ENCODE data around the gene CHRND. TPM values are rescaled to one million over a fixed set of nuclear protein-coding genes. Genes with fewer than 3 reads are reported as not detected.
A peak's percentile ranks its signal among the peaks of the same experiment; 100 is the strongest.

The CHRND gene
- polyA plus RNA-seq, 4 donors: 0.31 to 0.92 (median 0.74) TPM

DNA sequence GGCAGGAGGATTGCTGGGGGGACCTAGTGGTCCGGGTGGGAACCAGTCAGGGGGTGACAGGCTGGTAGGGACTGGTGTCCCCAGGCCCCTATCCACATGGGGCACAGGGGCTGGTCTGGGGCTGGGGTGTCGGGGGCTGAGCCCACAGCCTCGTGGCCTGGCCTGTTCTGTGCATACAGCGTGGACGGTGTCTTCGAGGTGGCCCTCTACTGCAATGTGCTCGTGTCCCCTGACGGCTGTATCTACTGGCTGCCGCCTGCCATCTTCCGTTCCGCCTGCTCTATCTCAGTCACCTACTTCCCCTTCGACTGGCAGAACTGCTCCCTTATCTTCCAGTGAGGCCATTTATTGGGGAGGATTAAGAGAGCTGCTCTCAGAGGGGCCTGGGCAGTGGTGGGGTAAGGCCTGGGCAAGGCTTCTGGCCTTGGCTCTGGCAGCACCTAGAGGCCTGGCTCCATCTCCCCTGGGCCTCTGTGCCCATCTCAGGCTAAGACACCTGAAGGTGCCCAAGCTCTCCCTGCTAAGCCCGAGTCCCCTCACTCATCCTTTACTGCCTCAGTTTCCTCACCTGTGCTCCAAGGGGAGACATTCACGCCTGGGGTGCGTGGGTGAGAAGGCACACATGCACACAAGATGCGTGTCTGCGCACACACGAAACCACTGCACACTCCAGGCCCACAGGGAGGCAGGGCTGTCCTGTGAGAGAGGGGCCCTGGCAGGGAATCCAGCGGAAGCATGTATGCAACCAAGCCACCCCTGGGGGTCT lies 15.4 kb downstream of the CHRND start:
- no peak for DNase-seq (ENCODE audit: low read depth in 4 of 4, low spot score in 2 of 4)

DNA sequence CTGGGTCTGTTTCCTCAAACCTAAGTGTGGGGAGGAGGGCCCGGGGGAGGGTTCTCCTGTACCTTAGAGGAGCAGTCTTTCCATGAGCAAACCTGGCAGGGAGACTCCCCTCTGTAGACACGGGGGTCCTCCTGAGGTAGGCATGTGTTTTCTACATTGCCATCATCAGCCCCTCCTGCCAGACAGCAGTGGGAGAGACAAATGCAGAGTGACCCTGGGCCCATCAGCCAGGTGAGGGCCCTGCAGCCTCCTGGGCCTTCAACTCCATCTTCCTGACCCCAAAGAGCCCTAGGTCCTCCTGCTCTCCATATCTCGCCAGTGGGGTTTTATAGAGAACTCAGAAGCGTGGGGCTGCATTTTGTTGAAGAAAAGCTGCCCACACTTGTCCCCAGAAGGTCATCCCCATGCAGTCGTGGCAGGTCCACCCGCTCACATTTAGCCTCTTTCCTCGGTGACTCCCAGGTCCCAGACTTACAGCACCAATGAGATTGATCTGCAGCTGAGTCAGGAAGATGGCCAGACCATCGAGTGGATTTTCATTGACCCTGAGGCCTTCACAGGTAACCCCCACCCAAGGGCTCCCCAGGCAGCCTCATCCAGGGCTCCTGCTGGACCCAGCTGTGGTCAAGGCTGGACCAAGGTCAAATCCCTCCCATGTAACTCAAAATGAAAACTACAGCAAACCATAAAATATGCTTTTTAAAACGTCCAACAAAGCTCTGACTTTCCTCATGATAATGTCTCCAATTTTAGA lies 16.2 kb downstream of the CHRND start:
- no peak for DNase-seq (ENCODE audit: low read depth in 4 of 4, low spot score in 2 of 4)

DNA sequence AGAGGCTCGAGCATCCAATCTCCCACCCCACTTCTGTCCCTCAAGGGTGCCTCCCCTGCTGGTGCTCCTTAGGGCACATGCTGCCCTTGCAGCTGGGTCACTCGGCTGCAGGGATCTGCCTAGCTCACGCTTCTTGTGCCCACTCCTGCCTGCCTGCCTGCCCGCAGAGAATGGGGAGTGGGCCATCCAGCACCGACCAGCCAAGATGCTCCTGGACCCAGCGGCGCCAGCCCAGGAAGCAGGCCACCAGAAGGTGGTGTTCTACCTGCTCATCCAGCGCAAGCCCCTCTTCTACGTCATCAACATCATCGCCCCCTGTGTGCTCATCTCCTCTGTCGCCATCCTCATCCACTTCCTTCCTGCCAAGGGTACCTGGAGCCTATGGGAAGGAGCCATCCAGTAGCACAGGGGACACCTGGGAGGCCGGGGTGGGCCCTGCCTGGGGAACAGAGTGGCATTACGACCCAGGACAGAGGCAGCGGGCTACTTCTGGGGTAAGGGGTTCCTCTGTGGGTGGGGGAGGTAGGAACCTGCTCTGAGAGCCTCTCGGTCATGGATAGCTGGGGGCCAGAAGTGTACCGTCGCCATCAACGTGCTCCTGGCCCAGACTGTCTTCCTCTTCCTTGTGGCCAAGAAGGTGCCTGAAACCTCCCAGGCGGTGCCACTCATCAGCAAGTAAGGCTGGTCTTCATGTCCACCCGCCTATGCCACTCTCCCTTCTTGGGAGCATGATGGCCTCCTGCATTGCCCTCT lies 16.9 kb downstream of the CHRND start:
- no peak for DNase-seq (ENCODE audit: low read depth in 4 of 4, low spot score in 2 of 4)

DNA sequence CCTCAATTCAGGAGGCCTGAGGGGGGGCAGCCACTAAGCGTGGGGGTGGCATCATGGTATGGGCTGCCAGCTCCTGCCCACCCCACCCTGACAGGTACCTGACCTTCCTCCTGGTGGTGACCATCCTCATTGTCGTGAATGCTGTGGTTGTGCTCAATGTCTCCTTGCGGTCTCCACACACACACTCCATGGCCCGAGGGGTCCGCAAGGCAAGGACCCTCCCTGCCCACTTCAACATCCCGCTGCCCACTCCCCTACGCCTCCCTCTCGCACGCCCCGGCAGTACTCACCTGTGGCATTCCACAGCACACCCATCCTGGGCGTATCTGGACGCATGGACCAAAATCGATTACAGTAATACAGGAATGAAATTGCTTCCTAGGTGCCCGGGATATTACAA lies 17.5 kb downstream of the CHRND start:
- no peak for DNase-seq (ENCODE audit: low read depth in 4 of 4, low spot score in 2 of 4)

DNA sequence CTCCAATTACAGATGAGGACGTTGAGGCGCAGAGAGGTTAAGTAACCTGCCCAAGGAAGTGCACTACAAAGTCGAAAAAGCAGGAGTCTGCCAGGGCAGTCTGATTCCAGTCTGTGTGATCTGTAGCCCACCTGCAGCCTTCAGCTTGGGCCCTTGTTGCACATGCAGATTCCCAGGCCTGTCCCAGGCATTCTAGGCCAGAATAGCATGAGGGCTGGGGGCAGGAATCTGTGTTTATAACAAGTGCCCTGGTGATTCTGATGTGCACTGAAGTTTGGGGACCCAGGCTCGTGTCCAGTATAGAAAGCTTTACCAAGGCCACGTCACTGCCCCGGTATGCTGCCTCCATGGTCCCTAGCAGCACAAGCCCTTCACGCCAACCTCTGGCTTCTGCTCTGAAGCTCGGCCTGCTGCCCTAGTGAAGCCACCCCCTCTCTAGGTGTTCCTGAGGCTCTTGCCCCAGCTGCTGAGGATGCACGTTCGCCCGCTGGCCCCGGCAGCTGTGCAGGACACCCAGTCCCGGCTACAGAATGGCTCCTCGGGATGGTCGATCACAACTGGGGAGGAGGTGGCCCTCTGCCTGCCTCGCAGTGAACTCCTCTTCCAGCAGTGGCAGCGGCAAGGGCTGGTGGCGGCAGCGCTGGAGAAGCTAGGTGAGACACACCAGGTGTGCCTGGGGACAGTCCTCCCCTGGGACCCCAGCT lies 18.1 kb downstream of the CHRND start:
- no peak for DNase-seq (ENCODE audit: low read depth in 4 of 4, low spot score in 2 of 4)

DNA sequence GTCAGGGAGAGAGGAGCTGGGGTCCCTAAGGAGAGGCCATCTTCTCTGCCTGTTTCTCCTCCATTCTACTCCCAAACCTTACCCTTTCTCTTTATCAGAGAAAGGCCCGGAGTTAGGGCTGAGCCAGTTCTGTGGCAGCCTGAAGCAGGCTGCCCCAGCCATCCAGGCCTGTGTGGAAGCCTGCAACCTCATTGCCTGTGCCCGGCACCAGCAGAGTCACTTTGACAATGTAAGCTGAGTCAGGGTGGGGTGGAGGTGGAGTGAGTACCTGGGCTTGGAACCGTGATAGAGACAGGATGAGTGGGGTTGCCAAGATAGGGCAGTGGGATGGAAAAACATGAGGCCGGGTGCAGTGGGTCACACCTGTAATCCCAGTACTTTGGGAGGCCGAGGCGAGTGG lies 18.7 kb downstream of the CHRND start:
- DNase-seq (ENCODE audit: low read depth in 4 of 4, low spot score in 2 of 4): no peak

DNA sequence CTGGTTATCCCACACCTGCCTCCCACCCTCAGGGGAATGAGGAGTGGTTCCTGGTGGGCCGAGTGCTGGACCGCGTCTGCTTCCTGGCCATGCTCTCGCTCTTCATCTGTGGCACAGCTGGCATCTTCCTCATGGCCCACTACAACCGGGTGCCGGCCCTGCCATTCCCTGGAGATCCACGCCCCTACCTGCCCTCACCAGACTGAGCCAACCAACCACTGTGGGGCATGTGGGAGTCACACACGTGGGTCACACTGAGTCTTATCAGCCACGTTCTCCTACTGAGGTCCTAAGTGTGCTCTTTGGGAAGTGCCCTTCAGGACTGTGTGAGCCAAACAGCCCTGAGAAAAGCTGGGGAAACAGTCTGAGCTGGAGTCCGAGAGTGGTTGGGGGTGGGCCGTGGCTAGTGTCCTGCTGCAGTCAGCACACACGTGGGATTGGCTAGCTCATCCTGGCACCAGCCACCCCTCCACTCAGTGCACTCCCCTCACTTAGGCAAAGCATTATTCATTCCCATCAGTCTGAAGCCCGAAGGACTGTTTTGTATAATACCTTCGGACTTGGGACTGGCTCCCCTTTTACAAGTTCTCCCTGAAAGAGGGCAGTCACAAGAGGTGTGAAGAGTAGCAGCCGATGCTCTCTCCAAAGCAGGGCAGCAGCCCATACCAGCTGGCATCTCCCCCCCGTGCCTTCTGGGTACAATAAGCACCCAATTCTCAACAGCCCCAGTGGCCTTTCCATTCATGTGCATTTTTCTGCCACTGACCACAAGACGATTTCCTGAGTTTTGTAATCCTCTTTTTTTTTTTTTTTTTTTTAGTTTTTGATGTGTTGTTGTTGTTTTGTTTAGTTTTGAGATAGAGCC lies 19.8 kb downstream of the CHRND start:
- no peak for DNase-seq (ENCODE audit: low read depth in 4 of 4, low spot score in 2 of 4)

DNA sequence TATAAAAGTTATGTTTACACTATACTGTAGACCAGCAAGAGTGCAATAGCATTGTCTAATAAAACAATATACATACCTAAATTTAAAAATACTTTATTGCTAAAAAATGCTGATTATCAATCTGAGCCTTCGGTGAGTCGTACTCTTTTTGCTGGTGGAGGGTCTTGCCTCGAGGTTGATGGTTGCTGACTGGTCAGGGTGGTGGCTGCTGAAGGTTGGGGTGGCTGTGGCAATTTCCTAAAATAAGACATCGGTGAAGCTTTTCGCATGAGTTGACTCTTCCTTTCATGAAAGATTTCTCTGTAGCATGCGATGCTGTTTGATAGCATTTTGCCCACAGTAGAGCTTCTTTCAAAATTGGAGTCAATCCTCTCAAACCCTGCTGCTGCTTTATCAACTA lies 22.0 kb downstream of the CHRND start:
- DNase-seq (ENCODE audit: low read depth in 4 of 4, low spot score in 2 of 4): no peak

DNA sequence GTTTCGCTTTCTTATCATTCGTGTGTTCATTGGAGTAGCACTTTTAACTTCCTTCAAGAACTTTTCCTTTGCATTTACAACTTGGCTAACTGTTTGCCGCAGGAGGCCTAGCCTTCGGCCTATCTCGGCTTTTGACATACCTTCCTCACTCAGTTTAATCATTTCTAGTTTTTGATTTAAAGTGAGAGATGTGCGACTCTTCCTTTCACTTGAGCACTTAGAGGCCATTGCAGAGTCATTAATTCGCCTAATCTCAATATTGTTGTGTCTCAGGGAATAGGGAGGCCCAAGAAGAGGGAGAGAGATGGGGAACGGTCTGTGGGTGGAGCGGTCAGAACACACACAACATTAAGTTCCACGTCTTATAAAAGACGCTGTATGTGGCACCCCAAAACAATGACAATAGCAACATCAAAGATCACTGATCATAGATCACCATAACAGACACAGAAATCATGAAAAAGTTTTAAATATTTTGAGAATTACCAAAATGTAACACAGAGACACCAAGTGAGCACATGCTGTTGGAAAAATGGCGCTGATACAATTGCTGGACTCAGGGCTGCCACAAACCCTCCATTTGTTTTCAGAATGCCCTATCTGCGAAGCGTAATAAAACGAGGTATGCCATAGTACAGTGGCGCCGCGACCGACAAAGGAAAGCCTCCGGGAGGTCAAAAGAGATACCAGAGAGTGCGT lies 23.8 kb downstream of the CHRND start:
- peak in 1 of 4 donors; percentile 64 for DNase-seq (ENCODE audit: low read depth in 4 of 4, low spot score in 2 of 4)

DNA sequence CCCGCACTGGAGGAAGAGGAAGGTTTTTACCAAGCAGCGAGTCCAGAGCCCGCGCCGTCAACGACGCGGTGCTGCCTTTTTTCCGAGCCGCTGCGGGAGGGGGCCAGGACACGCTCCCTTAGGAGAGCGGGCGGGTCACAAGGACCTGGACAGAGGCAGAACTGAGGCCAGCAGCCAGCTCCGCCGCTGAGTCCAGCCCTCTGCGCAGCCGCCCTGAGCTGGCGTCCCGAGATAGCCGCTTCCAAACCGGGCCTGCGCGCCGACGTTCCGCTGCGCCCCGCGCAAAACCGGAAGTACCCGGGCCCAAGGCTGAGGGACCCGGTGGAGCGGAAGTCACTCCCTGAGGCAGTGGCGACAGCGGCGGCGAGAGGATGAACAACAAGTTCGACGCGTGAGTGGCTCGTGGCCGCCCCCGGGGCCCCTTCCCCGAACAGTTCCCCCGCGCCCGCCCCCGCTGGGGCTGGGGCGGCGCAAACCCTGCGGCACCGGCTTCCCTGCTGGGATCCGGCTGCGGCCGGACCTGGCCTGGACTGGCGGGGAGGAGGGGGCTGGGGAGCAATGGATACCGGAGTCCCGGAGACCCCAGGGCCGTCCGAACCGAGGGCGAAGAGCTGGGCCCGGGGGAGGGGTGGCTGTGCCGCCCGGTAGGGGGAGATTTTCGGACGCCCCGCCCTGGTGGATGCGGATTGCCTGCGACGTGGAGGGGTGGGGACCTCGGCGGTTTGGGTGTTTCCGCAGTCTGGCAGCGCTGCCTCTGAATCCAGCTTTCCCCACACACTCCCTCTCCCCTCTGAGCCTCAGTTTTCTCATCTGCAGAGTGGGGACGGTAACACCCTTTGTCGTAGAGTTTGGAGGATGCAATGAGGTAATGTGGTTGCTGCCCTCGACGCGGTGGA lies 24.6 kb downstream of the CHRND start, which contains the start of the genes EIF4E2 and TIGD1:
Gene EIF4E2 (plus strand): TSS at position 336 of the 896 bp plus-strand sequence. CDS start 36 bp downstream, at position 372.
Gene TIGD1 (minus strand): TSS at position 204 of the 896 bp plus-strand sequence. CDS start 675 bp downstream, outside the sequence.
- DNase-seq (ENCODE audit: low read depth in 4 of 4, low spot score in 2 of 4): peak; percentile 80 to 91 (median 86)

DNA sequence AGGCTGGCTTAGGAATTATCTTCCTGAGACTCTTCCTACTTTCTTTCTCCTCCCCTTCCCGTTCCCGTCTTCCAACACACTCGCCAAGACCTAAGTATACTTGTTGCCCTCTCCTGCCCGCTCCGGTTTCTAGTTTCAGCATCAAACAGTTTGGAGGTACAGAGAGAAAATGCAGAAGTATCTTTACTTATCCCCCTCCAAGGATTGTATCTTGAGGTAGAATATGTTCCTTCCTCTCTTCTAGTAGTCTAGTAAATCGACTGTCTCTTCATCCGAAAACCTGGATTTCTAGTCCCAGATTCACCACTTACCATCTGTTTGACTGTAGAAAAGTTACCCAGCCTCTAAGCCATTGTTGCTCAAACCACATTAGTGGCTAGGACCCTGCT lies 25.3 kb downstream of the CHRND start:
- DNase-seq (ENCODE audit: low read depth in 4 of 4, low spot score in 2 of 4): peak in 1 of 4 donors; percentile 52

DNA sequence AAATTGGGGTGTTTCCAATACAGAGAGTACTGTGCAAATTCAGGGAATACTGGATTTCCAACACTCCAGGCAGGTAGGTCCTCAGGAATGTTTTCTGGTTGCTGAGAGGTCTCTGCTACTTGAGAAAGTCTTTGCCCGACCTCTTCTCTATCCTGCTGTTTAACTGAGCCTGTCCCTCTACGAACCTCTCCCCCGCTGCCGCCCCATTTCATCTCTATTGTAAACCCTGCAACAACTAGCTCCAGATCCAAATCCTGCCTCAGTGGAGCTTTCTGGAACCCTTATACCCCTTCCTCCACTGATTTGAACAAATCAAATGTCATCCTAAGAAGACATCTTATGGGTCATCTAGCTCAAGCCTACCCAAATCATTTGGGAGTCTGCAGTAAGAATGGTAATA lies 25.8 kb downstream of the CHRND start:
- DNase-seq (ENCODE audit: low read depth in 4 of 4, low spot score in 2 of 4): no peak

DNA sequence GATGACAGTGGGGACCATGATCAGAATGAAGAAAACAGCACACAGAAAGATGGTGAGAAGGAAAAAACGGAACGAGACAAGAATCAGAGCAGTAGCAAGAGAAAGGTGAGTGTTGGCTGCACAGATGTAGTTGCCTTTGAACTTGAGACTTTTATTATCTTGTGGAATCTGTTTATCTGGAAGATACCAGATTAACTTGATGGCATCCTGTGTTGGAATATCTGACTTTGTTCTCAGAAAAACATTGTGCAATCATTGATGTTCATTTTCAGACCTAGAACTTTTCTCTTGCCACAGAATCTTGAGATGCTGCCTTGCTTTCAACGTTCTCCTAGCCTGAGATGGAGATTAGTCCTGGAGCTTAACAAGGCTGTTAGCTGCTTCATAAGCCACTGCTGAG lies 30.5 kb downstream of the CHRND start:
- no peak for DNase-seq (ENCODE audit: low read depth in 4 of 4, low spot score in 2 of 4)

DNA sequence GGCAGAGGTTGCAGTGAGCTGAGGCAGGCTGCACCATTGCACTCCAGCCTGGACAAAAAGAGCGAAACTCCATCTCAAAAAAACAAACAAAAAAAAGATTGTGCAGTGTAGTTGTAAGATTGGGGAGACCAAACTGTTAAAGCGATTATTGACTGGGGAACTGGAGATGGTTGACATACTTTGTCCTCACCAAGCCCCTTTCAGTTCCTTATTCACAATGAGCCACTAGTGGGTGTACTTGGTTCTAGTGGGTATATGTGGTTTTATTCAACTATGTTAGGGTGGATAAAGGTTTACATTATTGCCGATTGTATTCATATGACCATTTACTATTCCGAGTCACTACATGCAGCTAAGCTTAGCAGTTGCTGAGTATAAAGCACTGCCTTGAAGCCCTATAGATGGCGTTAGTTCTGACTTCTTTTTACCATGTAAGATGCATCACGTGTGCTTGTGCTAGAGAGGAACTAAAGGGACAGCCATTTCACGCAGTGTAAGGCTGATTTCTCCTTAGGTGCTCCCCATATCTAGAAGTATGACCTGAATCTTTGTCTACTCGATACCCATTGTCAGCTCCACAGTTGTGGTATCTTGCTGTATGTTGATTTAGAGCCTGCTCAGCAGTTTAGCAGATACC lies 36.7 kb downstream of the CHRND start:
- no peak for DNase-seq (ENCODE audit: low read depth in 4 of 4, low spot score in 2 of 4)

DNA sequence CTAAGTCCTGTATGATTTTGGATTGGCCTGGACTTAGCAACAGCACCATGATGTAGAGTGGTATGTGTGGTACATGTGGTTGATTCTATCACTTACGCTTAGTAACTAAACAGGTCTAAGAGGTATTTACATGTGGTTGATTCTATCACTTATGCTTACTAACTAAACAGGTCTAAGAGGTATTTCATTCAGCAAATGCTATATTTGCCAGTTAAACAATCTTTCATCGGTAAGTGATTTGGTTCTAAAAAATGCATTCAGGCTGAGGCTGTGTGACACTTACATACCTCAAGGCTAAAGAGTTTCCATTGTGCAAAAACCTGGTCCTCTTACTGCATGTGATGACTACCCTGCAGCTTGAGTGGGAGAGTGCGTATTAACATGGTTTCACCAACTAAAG lies 37.6 kb downstream of the CHRND start:
- DNase-seq (ENCODE audit: low read depth in 4 of 4, low spot score in 2 of 4): no peak

DNA sequence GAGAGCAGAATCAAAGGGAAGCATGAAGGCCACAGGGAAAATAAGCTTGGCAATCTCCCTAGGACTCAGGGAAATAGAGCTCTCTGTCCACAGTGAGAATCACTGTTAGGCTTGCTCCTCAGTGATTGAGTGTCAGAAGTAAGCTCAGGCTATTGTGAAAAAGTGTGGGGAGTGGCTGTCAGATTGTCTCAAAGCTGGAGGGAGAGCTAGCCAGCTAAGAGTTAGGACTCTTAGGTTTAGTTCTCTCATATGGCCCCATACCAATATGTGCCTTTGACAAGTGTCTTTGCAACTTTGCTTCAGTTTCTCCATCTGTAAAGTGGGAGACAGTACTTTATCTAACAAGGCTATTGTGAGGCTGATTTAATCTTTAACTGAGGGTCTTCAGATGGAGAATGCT lies 41.8 kb downstream of the CHRND start:
- no peak for DNase-seq (ENCODE audit: low read depth in 4 of 4, low spot score in 2 of 4)

DNA sequence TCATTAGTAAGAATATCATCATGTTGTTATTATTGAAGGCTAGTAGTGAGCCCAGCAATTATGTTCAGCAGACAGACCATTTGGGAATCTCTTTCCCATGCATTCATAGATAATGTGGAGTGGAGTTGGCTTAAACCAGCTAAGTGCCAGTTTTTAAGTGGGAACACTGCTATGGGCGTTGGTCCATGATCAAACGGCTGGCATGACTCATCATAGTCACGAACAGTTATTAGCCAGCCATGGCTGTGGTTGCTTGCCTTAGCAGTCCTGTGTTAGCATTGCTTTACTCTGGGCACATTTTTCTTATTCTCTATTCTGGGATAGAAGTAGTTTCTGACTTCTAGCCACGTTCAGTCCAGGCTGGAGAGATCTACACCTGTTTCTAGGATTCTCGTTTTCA lies 42.2 kb downstream of the CHRND start:
- no peak for DNase-seq (ENCODE audit: low read depth in 4 of 4, low spot score in 2 of 4)

DNA sequence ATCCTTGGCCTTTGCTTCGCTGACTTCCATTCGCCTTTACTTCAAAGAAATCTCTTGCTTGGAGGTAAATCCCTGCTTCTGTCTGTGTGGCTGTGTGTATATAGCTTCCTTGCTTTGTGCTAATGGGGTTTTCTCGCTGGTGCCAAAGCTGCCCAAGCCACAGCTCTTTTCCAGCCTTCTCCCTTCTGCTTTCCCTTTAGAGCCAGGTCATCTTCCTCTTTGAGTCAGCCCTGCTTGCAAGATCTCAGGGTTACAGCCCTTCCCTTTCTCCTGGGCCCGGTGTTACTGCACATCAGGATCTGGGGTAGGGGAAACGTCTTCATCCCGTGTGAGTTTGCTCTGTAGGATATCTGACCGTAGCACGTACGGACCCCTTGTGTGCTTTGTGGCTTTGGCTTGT lies 43.6 kb downstream of the CHRND start:
- no peak for DNase-seq (ENCODE audit: low read depth in 4 of 4, low spot score in 2 of 4)

Measured in left renal cortex interstitium (tissue), 4 donors.